K562 (cell line): Measurements from ENCODE around the gene ZNF837. TPM values are rescaled to one million over a fixed set of nuclear protein-coding genes. Genes with fewer than 3 reads are reported as not detected.

Experiments
- CBFA2T2 ChIP-seq: fragments of 450-650 bp; conservative IDR thresholded peaks from 2 replicates; pipeline ENCODE4 v1.6.1; 2017; ENCODE audit warnings: mild to moderate bottlenecking
- JUND ChIP-seq, 2 experiments: IDR thresholded peaks; 2 replicates in 1 of 2; 3 replicates in 1 of 2; pipeline ENCODE4 v1.6.1; 2011; ENCODE audit warnings: borderline replicate concordance in 2 of 2, low read depth in 2 of 2, low read length in 2 of 2, improper control_type of control experiment in 1 of 2, missing biosample characterization in 1 of 2, missing genetic modification characterization in 1 of 2, missing genetic modification reagents in 1 of 2
- MTF1 ChIP-seq: fragments of 250-450 bp; sonication (Bioruptor Pico); IDR thresholded peaks from 2 replicates; pipeline ENCODE4 v1.9.0; 2021; ENCODE audit warnings: moderate library complexity, mild to moderate bottlenecking, inconsistent platforms, borderline replicate concordance
- ZFP36 ChIP-seq: fragments of 150-350 bp; IDR thresholded peaks from 2 replicates; pipeline ENCODE4 v1.6.1; 2018; ENCODE audit warnings: low read length, low read depth; ENCODE audit not compliant: partially characterized antibody
- ZNF143 ChIP-seq: sonication (generic); formaldehyde crosslinking; IDR thresholded peaks from 2 replicates; pipeline ENCODE4 v1.9.0; 2022; ENCODE audit warnings: mild to moderate bottlenecking, missing genetic modification reagents
- ZNF282 ChIP-seq: sonication (generic); formaldehyde crosslinking; IDR thresholded peaks from 2 replicates; pipeline ENCODE4 v1.8.1; 2023; ENCODE audit warnings: missing genetic modification reagents
- polyA plus RNA-seq, 8 experiments: library from polyadenylated mRNA; depleted of rRNA in 4 of 8; stranded (reverse) in 5 of 8; unstranded in 3 of 8; fragments of >200 nt; fragmentation: Nextera tagmentation in 2 of 8; fragmentation: Illumina TruSeq in 1 of 8; extraction: Ambion mirVana in 2 of 8; extraction: Trizol in 1 of 8; gene quantifications; 2 replicates each; pipeline versions ENCODE4 v1.2.1 to v1.2.3, GENCODE V29; 2011 to 2014; ENCODE audit warnings: inconsistent platforms in 1 of 8, missing spikeins in 1 of 8
- total RNA-seq, 7 experiments: library from RNA; depleted of rRNA in 6 of 7; stranded (reverse); fragments of >200 nt in 6 of 7; fragmentation: Illumina TruSeq in 2 of 7; extraction: Trizol in 2 of 7; gene quantifications; 2 replicates each; pipeline versions ENCODE4 v1.2.1 to v1.2.3, GENCODE V29; 2011 to 2021; ENCODE audit warnings: low replicate concordance in 1 of 7
- TF ChIP-seq, protein P1 (sequence below): fragments of 450-650 bp; IDR thresholded peaks from 2 replicates; pipeline ENCODE4 v1.6.1; 2016; ENCODE audit warnings: low read depth
- TF ChIP-seq, protein P2 (sequence below): fragments of 250-450 bp; sonication (Bioruptor Pico); IDR thresholded peaks from 2 replicates; pipeline ENCODE4 v1.5.0; 2020; ENCODE audit warnings: mild to moderate bottlenecking
- TF ChIP-seq, protein P3 (sequence below), 2 experiments: fragments of 200-800 bp in 1 of 2; sonication (Bioruptor generic) in 1 of 2; sonication (generic) in 1 of 2; formaldehyde crosslinking in 1 of 2; IDR thresholded peaks in 1 of 2; conservative IDR thresholded peaks in 1 of 2; 2 replicates each; pipeline versions ENCODE4 v1.5.0 to v1.6.1; 2016 to 2020; ENCODE audit warnings: missing compliant biosample characterization in 1 of 2, missing genetic modification characterization in 1 of 2, missing genetic modification reagents in 1 of 2
- TF ChIP-seq, protein P4 (sequence below), 3 experiments: fragments of 200-800 bp in 1 of 3; sonication (Bioruptor generic) in 1 of 3; sonication (generic) in 1 of 3; formaldehyde crosslinking in 1 of 3; IDR thresholded peaks; 2 replicates each; pipeline versions ENCODE4 v1.6.1 to v1.8.0; 2016 to 2022; ENCODE audit warnings: mild to moderate bottlenecking in 2 of 3, missing compliant biosample characterization in 2 of 3, missing genetic modification characterization in 2 of 3, missing genetic modification reagents in 1 of 3

ZNF837 gene
- total and polyA plus RNA-seq, 9 of the 15 experiments (the other 6 are each of a cell fraction or from before 2014, with no cell fraction given) = 0.11 to 2.1 (median 0.57) TPM; not detected in 4

DNA sequence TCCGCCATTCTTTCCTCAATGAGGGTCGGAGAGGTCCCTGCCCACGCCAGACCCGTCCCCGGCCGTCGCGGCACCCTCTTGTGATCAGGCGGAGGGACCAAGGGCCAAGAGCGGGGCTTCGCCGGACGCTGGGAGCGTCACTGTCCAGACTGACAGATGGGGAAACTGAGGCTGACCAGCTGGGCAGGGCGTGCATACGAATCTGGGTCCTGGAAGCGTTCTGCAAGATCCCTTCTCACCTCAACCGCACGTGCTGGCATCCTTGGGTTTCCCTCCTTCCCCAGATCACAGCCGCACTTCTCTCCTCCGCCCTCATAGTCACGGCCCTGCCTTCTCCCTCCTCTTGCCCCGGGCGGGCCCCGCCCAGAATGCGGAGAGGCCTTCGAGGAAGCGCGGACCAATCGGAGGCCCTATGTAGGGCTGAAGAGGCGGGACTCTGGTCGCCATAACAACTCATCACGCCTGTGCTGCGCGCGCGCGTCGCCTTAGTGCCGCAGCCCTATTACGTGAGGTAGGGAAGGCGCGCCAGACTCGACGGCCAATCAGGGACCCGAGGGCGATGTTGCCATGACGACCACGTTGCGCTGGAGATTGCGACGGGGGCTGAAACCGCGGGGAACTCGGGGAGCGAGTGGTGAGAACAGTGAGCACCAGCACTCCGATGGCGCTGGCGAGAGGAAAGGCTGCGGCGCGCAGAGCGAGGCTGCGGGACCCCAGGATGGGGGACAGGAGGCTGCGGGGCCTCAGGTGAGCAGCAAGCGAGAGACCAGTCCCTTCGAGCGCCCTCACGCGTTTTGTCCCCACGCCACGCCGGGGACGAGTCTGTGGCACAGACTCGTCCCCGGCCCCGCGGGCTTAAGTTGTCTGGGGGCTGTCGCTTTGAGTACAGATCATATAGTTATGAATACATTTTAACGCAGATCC, 20.3 kb upstream of the ZNF837 start (continued):
- TF ChIP-seq, protein P1, sequence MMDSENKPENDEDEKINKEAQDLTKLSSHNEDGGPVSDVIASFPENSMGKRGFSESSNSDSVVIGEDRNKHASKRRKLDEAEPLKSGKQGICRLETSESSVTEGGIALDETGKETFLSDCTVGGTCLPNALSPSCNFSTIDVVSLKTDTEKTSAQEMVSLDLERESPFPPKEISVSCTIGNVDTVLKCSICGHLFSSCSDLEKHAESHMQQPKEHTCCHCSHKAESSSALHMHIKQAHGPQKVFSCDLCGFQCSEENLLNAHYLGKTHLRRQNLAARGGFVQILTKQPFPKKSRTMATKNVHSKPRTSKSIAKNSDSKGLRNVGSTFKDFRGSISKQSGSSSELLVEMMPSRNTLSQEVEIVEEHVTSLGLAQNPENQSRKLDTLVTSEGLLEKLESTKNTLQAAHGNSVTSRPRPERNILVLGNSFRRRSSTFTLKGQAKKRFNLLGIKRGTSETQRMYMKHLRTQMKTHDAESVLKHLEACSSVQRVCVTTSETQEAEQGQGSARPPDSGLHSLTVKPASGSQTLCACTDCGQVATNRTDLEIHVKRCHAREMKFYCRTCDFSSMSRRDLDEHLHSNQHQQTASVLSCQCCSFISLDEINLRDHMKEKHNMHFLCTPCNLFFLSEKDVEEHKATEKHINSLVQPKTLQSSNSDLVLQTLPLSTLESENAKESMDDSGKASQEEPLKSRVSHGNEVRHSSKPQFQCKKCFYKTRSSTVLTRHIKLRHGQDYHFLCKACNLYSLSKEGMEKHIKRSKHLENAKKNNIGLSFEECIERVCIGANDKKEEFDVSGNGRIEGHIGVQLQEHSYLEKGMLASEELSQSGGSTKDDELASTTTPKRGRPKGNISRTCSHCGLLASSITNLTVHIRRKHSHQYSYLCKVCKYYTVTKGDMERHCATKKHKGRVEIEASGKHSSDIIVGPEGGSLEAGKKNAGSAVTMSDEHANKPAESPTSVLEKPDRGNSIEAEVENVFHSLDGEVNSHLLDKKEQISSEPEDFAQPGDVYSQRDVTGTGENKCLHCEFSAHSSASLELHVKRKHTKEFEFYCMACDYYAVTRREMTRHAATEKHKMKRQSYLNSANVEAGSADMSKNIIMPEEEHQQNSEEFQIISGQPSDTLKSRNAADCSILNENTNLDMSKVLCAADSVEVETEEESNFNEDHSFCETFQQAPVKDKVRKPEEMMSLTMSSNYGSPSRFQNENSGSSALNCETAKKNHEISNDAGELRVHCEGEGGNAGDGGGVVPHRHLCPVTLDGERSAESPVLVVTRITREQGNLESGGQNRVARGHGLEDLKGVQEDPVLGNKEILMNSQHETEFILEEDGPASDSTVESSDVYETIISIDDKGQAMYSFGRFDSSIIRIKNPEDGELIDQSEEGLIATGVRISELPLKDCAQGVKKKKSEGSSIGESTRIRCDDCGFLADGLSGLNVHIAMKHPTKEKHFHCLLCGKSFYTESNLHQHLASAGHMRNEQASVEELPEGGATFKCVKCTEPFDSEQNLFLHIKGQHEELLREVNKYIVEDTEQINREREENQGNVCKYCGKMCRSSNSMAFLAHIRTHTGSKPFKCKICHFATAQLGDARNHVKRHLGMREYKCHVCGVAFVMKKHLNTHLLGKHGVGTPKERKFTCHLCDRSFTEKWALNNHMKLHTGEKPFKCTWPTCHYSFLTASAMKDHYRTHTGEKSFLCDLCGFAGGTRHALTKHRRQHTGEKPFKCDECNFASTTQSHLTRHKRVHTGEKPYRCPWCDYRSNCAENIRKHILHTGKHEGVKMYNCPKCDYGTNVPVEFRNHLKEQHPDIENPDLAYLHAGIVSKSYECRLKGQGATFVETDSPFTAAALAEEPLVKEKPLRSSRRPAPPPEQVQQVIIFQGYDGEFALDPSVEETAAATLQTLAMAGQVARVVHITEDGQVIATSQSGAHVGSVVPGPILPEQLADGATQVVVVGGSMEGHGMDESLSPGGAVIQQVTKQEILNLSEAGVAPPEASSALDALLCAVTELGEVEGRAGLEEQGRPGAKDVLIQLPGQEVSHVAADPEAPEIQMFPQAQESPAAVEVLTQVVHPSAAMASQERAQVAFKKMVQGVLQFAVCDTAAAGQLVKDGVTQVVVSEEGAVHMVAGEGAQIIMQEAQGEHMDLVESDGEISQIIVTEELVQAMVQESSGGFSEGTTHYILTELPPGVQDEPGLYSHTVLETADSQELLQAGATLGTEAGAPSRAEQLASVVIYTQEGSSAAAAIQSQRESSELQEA = no peak
- TF ChIP-seq CBFA2T2 = no peak
- TF ChIP-seq MTF1 (CRISPR knock-in tag) = no peak
- TF ChIP-seq, protein P2, sequence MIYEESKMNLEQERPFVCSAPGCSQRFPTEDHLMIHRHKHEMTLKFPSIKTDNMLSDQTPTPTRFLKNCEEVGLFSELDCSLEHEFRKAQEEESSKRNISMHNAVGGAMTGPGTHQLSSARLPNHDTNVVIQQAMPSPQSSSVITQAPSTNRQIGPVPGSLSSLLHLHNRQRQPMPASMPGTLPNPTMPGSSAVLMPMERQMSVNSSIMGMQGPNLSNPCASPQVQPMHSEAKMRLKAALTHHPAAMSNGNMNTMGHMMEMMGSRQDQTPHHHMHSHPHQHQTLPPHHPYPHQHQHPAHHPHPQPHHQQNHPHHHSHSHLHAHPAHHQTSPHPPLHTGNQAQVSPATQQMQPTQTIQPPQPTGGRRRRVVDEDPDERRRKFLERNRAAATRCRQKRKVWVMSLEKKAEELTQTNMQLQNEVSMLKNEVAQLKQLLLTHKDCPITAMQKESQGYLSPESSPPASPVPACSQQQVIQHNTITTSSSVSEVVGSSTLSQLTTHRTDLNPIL (CRISPR knock-in tag) = no peak
- no peak for TF ChIP-seq ZNF282
- TF ChIP-seq, protein P3, sequence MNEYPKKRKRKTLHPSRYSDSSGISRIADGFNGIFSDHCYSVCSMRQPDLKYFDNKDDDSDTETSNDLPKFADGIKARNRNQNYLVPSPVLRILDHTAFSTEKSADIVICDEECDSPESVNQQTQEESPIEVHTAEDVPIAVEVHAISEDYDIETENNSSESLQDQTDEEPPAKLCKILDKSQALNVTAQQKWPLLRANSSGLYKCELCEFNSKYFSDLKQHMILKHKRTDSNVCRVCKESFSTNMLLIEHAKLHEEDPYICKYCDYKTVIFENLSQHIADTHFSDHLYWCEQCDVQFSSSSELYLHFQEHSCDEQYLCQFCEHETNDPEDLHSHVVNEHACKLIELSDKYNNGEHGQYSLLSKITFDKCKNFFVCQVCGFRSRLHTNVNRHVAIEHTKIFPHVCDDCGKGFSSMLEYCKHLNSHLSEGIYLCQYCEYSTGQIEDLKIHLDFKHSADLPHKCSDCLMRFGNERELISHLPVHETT (CRISPR knock-in tag; conservative IDR thresholded peaks at IDR 0.05 in 1 of 2, IDR thresholded peaks at IDR 0.05 in 1 of 2) = no peak
- TF ChIP-seq JUND (IDR thresholded peaks at IDR 0.05; ENCODE audit: borderline replicate concordance, low read depth, low read length) = 0 out of 2 replicates have a peak, but pooled peaks have one; percentile 4
- TF ChIP-seq JUND (tag; IDR thresholded peaks at IDR 0.05; ENCODE audit: borderline replicate concordance, low read depth, low read length) = no peak; the same call in 2 of the 3 replicates
- no peak for TF ChIP-seq ZNF143 (CRISPR knock-in tag)
- no peak for TF ChIP-seq ZFP36
- TF ChIP-seq, protein P4, sequence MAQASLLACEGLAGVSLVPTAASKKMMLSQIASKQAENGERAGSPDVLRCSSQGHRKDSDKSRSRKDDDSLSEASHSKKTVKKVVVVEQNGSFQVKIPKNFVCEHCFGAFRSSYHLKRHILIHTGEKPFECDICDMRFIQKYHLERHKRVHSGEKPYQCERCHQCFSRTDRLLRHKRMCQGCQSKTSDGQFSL (CRISPR knock-in tag; IDR thresholded peaks at IDR 0.05) = no peak
- TF ChIP-seq, protein P4 (tag; IDR thresholded peaks at IDR 0.05) = no peak
